Fibroblast of lung (primary cell): ENCODE measurements around the gene S100A10.

ENCODE experiments used
- CTCF ChIP-seq, 2 donors: IDR thresholded peaks in 1 of 2; conservative IDR thresholded peaks in 1 of 2; 1 replicate in 1 of 2; 2 replicates in 1 of 2; pipeline ENCODE4 v1.5.1; 2011 to 2012; ENCODE audit warnings: low read length in 2 of 2, control low read depth in 1 of 2, inconsistent platforms in 1 of 2, low read depth in 1 of 2, mild to moderate bottlenecking in 1 of 2
- EZH2 ChIP-seq: IDR thresholded peaks from 2 replicates; pipeline ENCODE4 v1.5.1; 2012; ENCODE audit warnings: low read length, control low read depth, mild to moderate bottlenecking; ENCODE audit errors: missing control alignments

- TF ChIP-seq CTCF (conservative IDR thresholded peaks at IDR 0.05 in 1 of 2, IDR thresholded peaks at IDR 0.05 in 1 of 2; ENCODE audit: low read depth in 1 of 2, low read length in 2 of 2): no peak
- no peak for TF ChIP-seq EZH2
Measured at GRCh38 chr1:152029929-152030211, 36.2 kb upstream of the S100A10 start.
